LoVo (cell line): ENCODE data around the gene C19orf81.

ENCODE experiments used
- DNase-seq: peaks from one replicate; pipeline ENCODE4 v3.0.0-alpha.2; 2016; ENCODE audit warnings: low spot score

The C19orf81 gene

DNA sequence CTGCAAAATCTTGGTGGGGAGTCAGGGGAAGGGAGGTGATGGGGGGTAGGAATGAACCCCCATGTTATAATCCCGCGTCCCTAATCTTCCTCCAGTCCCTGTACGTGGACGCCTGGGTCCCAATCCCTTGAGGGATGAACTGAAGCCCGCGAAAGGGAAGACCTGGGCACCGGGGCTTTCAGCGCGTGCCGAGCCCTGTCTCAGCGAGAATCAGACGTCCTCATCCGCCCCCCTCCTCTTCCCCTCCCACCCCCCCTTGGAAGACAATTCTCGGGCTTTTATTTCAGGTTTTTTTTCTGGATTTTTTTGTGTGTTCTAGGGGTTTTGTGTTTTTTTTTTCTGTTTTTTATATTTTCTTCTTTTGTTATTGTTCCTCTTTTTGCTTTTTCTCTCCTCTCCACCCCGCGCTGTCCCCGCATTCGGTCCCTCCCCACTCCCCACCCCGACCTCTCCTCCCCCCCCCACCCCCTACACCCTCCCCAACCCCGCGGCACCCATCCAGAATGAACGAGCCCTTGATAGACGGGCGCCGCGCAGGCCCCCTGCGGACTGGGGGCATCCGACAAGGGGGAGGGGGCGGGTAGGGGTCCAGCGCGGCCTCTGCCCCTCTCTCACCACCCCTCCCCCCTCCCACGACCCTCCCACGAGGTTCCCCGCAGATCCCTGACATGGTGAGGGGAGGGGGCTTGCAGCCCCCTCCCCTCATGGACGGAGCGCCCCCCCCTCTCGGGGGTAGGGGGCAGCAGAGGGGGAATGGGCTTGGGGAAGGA lies 10.3 kb downstream of the C19orf81 start:
- no peak for DNase-seq

DNA sequence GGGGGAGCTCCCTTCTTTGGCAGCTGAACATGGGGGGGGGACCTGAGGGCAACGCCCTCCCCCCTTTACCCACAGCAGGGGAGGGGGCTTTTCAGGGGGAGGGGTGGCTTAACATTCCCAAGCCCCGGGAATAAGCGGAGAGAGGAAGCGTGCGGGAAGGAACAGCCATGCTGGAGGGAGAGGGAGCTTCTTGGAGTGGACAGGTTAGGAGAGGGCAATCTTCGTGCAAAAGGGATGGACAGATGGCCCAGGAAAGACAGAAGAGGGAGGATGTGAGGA lies 10.8 kb downstream of the C19orf81 start:
- no peak for DNase-seq

GRCh38 chr19:50661023-50661422 lies 11.8 kb downstream of the C19orf81 start:
- no peak for DNase-seq

DNA sequence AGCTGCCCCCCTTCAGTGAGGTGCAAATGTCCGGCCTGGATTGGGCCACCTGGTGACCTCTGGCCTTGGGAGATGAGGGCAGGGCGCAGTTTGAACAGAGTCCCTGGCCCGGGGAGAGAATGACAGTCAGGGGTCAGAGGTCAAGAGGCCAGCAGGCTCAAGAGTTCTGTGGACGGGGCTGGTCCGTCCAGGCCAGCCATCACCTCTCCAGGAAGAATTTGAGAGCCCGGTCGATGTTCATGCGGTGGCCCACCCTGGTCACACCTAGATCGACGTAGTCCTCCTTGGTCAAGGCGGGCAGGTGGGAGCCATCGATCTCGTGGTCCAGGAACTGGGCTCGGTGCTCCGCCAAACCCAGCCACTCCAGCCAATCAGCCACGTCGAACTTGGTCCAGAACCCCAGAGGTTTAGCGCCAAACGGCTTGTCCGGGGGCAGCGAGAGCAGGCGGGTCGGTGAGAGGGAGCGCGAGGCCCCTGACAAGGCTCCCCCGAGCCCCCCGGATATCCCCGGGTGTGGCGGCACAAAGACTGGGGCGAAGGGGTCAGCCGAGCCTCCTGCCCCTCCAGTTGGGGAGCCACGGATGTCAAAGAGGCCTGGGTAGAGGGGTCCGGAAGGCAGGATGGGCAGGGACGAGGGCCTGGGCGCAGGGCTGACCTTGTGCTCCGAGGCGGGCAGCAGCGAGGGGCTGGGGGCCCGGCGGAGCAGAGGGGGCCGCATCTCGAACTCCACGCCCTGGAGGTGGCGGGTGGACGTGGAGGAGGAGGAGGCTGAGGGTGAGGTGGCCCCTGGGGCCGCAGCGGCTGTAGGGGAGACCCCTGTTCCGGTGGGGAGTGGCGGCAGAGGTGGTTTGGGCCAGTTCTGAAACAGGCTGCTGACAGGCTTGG lies 12.8 kb downstream of the C19orf81 start:
- DNase-seq, result no peak

GRCh38 chr19:50662651-50663481 lies 13.6 kb downstream of the C19orf81 start:
- DNase-seq, result no peak

GRCh38 chr19:50663482-50663790 lies 14.2 kb downstream of the C19orf81 start:
- DNase-seq, result no peak

GRCh38 chr19:50664204-50664603 lies 15.0 kb downstream of the C19orf81 start:
- DNase-seq, result no peak

DNA sequence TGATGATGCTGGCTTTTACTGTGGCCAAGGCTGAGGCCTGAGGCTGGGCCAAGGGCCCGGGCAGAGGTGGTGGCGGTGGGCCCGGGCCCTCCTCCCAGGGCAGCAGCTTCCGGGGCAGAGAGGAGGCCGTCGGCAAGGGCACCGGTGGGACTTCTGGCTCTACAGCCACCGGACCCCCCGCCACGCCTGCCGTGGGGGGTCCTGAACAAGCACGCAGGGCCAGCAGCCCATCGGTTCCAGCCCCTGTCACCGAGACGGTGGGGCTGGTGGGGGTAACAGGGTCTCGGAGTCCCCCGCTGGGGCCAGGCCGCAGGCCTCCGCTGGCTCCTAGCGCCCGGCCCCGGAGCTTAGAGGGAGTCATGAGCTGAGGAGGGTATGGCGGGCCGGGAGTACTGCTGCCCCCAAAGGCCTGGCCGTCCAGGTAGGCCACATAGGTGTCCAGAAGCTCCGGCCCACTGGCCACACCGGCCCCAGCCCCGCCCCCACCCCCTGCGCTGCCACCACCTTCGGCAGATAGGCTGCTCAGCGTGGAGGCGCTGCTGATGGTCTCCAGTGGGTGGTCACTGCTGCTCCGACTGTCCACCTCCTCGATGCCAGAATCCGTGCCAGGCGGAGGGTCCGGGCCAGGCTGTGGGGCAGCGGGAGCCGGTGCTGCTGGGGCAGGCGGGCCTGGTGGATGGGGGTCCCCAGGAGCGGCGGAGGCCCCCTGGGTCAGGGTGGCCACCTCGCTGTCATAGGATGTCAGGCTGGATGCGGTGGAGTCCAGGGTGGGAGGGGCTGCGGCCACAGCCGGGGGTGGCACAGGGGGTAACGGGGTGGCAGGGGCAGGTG lies 17.3 kb downstream of the C19orf81 start:
- DNase-seq, result no peak

GRCh38 chr19:50667177-50667758 lies 18.0 kb downstream of the C19orf81 start:
- DNase-seq, result no peak

DNA sequence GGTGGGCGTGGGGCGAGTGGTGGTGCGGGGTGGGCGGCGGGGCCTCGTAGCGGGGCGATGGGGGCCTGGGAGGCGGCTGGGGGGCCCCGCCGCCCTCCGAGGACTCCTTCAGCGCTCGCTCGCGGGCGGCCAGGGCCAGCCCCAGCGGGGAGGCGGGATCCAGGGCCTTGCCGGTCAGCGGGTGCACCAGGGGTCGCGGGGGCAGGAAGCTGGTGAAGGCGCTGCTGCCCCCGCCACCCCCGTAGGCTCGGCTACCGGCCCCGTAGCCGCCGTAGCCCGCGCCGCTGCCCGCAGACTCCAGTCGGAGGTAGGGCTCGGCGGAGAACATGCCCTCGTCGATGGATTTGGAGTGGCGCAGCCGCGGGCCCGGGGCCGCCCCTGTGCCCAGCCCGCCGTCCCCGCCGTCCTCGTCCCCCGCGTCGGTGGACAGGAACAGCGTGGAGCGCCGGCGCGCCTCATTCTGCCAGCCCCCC lies 18.6 kb downstream of the C19orf81 start:
- DNase-seq, result no peak

DNA sequence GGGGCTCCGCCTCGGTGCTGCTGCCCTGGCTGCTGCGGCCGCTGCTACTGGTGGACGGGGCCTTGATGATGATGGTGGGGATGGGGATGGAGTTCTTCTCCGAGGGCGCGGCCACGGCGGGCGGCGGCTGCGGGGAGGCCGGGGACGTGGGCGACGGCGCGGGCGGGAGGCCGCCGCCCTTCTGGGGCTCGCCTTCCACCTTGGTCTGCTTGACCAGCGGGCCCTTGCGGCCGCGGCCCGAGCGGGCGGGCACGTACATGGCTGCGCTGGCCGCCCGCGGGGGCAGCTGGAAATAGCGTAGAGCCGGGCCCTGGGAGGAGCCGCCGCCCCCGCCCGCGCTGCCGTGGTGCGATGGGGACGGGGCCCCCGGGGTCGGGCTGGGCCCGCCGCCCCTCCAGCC lies 19.2 kb downstream of the C19orf81 start:
- no peak for DNase-seq

DNA sequence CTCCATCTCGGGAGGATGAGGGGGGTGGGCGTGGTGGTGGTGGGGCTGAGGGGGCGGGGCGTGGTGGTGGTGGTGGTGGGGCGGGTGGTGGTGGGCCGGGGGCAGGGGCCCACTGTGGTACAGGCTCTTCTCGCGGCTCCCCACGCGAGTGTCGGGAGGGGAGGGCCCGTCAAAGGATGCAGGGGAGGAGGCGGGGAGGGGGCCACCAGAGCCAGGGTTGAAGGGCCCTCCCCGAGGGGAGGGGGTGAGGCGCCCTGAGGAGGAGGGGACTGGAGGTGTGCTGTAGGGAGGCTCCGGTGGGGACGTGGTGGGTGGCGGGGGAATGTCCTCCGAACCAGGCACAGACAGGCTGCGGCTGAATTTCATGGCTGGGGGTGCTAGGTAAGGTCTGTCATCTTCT lies 19.6 kb downstream of the C19orf81 start:
- DNase-seq, result no peak

DNA sequence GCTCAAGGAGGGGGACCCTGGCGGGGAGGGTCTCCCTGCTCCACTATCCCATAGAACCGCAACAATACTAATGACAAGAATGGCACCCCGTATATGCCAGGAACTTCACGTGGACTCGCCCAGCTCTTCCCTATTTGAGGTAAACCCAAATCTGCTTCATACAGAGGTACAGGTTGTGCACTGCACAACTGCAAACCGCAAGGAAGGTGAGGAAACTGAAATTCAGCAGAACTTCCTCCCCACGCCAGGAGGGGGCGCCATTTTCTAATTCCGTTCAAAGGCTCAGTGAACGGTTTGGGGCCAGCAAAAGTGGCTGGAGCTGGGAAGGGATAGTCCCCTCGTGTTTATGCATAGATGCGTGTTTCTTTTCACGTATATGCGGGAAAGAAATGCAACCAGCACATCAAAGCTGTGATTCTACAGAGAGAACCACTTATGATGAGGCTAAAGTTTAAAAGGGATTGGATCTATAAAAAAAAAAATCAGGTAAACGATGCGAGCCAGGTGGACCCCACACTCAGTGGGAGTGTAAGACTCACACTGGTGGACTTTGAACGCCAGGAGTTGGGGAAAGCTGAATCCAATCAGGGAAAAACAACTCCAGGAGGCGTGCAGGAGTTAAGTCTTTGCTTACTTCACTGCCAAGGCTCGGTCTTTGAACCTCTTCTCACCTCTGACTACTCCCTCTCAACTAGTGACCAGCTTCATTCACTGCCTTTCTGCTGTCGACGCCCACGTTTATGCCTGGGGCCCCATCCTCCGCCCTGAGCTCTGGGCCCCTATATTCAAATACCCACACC lies 20.3 kb downstream of the C19orf81 start:
- DNase-seq, result peak; percentile 9

GRCh38 chr19:50670102-50670380 lies 20.8 kb downstream of the C19orf81 start:
- DNase-seq, result no peak

- no peak for DNase-seq
Measured at GRCh38 chr19:50673118-50673517, 23.9 kb downstream of the C19orf81 start.

DNA sequence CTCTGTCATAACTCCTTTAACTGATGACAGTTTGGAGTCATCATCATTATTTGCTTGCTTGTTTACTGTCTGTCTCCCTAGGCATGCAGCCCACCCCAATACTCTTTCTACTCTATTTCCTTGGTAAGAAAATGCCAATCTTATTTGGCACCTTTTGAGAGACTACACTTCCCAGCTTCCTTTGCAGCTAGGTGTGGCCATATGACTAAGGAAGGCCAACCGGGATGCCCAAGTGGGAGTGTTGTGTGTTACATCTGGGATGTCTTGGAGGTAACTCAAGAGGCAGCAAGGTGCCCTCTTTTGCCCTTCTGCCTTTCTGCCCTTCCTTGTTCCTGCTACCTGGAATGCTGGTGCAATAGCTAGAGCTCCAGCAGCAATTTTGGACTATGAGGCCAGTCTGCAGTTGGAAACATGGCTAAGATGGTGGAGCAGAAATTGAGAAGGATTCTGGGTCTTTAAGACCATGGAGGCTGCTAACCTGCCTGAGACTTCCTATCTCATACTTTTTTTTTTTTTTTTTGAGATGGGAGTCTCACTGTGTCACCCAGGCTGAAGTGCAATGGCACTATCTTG lies 27.5 kb downstream of the C19orf81 start:
- no peak for DNase-seq

GRCh38 chr19:50677636-50678035 lies 28.4 kb downstream of the C19orf81 start:
- DNase-seq, result no peak

GRCh38 chr19:50678323-50678722 lies 29.1 kb downstream of the C19orf81 start:
- DNase-seq, result no peak

GRCh38 chr19:50679177-50680125 lies 30.2 kb downstream of the C19orf81 start:
- DNase-seq, result peak; percentile 61
